Psoas muscle (tissue), 8 donors: ENCODE data around the gene LIN52. TPM values are rescaled to one million over a fixed set of nuclear protein-coding genes. Genes with fewer than 3 reads are reported as not detected.

Experiments used
- ATAC-seq, 4 donors: fragments of 200-7000 bp; cut with Tn5 transposase; one replicate each; pipeline ENCODE4 v1.9.1; 2020; ENCODE audit warnings: moderate library complexity in 3 of 4, mild to moderate bottlenecking in 2 of 4
- DNase-seq, 2 donors: peaks; one replicate each; pipeline ENCODE4 v3.0.0-alpha.2; 2020
- H3K27ac ChIP-seq: fragments of 200-600 bp; one replicate; pipeline ENCODE4 v1.8.0; 2022
- H3K27me3 ChIP-seq, 3 donors: fragments of 200-600 bp in 1 of 3; one replicate each; pipeline versions ENCODE4 v1.6.1 to v1.8.0; 2013 to 2022; ENCODE audit warnings: low read length in 2 of 3, mild to moderate bottlenecking in 2 of 3, moderate library complexity in 1 of 3; ENCODE audit not compliant: insufficient read depth in 3 of 3
- H3K36me3 ChIP-seq, 2 donors: fragments of 200-600 bp in 1 of 2; one replicate each; pipeline versions ENCODE4 v1.6.1 to v1.8.0; 2013 to 2022; ENCODE audit warnings: low read depth in 1 of 2, mild to moderate bottlenecking in 1 of 2, moderate library complexity in 1 of 2; ENCODE audit not compliant: insufficient read depth in 1 of 2
- H3K4me1 ChIP-seq: fragments of 200-600 bp; one replicate; pipeline ENCODE4 v1.8.0; 2022
- H3K4me3 ChIP-seq: fragments of 200-600 bp; one replicate; pipeline ENCODE4 v1.8.0; 2022; ENCODE audit warnings: mild to moderate bottlenecking
- H3K9me3 ChIP-seq: fragments of 200-600 bp; one replicate; pipeline ENCODE4 v1.8.0; 2022
- CTCF ChIP-seq: fragments of 200-600 bp; IDR thresholded peaks from one replicate; pipeline ENCODE4 v1.8.0; 2022; ENCODE audit warnings: antibody characterized with exemption
- WGBS, 3 donors: extraction: QIAGEN DNeasy Blood & Tissue Kit; methylation state at CpG; one replicate each; pipeline versions ENCODE4 v1.1.6 to v1.1.7; 2013; 5-methylcytosine and 5-hydroxymethylcytosine counted together
- intact Hi-C, 2 donors: fragments of 100-400 bp; cut with DNase I; formaldehyde crosslinking; loops; one replicate each; pipeline versions ENCODE4 v1.11.0 to v1.14.2; 2022
- polyA plus RNA-seq, 3 donors: library from polyadenylated mRNA; stranded (reverse); fragments of 200-250 nt; gene quantifications; one replicate each; pipeline ENCODE4 v1.2.3, GENCODE V29; 2013
- total RNA-seq, 4 donors: library from RNA; stranded (reverse); fragmentation: NEBNext Ultra II Directional in 2 of 4; extraction: Animal tissue kit (Norgen Biotek cat#: 25700) in 2 of 4; gene quantifications; one replicate each; pipeline versions ENCODE4 v1.2.1 to v1.2.4, GENCODE V29; 2021 to 2023
- donor health status: healthy with polysubstance abuse.
- donor health status: DM: no; HTN: no; CAD: no; lungs with moderate emphysema.
- donor health status: Bipolar disorder and iron deficiency.
- donor health status: healthy.
- donor health status: DM: yes; HTN: yes; CAD: no.
- donor health status: DM: no; HTN: no; CAD: no.
- donor health status: DM: no; HTN: no; CAD: no.
- donor health status: DM: yes; HTN: yes; CAD: no.

The LIN52 gene
- total and polyA plus RNA-seq, 7 donors: 1.7 to 8.6 (median 3.5) TPM

GRCh38 chr14:74242021-74242779, 157.4 kb downstream of the LIN52 start:
- H3K27me3 ChIP-seq: peaks cover 0 to 83% (median 52%) of the 10 kb centered on the region in 3 donors
- H3K4me3 ChIP-seq: no peak overlapping the region
- H3K9me3 ChIP-seq: no peaks in the 10 kb centered on the region
- no peaks in the 10 kb centered on the region for H3K36me3 ChIP-seq
- peaks cover 23% of the 10 kb centered on the region for H3K4me1 ChIP-seq
- TF ChIP-seq CTCF: no peak
- no peak for ATAC-seq
- WGBS, 3 donors: 15 to 17% (median 17%) methylated on average over 28 of the region's 28 CpGs
- DNase-seq: no peak
- intact Hi-C loops: no loop called here
- H3K27ac ChIP-seq: no peak overlapping the region

- DNase-seq (no peak), ATAC-seq (no peak)
- no peak overlapping the region for H3K27ac ChIP-seq
- WGBS, 3 donors: 36 to 44% (median 38%) methylated on average over 4 of the region's 4 CpGs
- no peak overlapping the region for H3K4me3 ChIP-seq
- peaks cover 0 to 78% (median 52%) of the 10 kb centered on the region in 3 donors for H3K27me3 ChIP-seq
- intact Hi-C loops: no loop called here
- no peaks in the 10 kb centered on the region for H3K36me3 ChIP-seq
- no peaks in the 10 kb centered on the region for H3K9me3 ChIP-seq
- no peak for TF ChIP-seq CTCF
- peaks cover 23% of the 10 kb centered on the region for H3K4me1 ChIP-seq
Observed at GRCh38 chr14:74242780-74243042, 158.0 kb downstream of the LIN52 start.

- DNase-seq (no peak), ATAC-seq (no peak)
- intact Hi-C loops: no loop called here
- Histone ChIP-seq H3K27me3 (peaks cover 0 to 75% (median 52%) of the 10 kb centered on the region in 3 donors), H3K4me3 (no peak overlapping the region), H3K27ac (no peak overlapping the region), H3K9me3 (no peaks in the 10 kb centered on the region), H3K4me1 (peaks cover 23% of the 10 kb centered on the region), H3K36me3 (no peaks in the 10 kb centered on the region)
- TF ChIP-seq CTCF: no peak
- WGBS, 3 donors: 21 to 32% (median 27%) methylated on average over 5 of the region's 5 CpGs
Observed at GRCh38 chr14:74243051-74243450, 158.3 kb downstream of the LIN52 start.

- H3K27ac ChIP-seq: no peak overlapping the region
- H3K36me3 ChIP-seq: no peaks in the 10 kb centered on the region
- H3K9me3 ChIP-seq: no peaks in the 10 kb centered on the region
- DNase-seq (no peak), ATAC-seq (no peak)
- 16 to 44% (median 40%) methylated on average over 3 of the region's 3 CpGs for WGBS, 3 donors
- peaks cover 0 to 64% (median 46%) of the 10 kb centered on the region in 3 donors for H3K27me3 ChIP-seq
- TF ChIP-seq CTCF: no peak
- peaks cover 23% of the 10 kb centered on the region for H3K4me1 ChIP-seq
- no peak overlapping the region for H3K4me3 ChIP-seq
- intact Hi-C loops: no loop called here
Observed at GRCh38 chr14:74244115-74244514, 159.4 kb downstream of the LIN52 start.

GRCh38 chr14:74245292-74245691, 160.5 kb downstream of the LIN52 start:
- no peak for TF ChIP-seq CTCF
- Histone ChIP-seq H3K9me3 (no peaks in the 10 kb centered on the region), H3K27ac (no peak overlapping the region), H3K4me1 (peaks cover 15% of the 10 kb centered on the region), H3K36me3 (no peaks in the 10 kb centered on the region), H3K4me3 (no peak overlapping the region), H3K27me3 (peaks cover 0 to 52% (median 37%) of the 10 kb centered on the region in 3 donors)
- intact Hi-C loops: no loop called here
- no peak for DNase-seq
- WGBS, 3 donors: 74 to 79% (median 77%) methylated on average over 7 of the region's 7 CpGs
- ATAC-seq: no peak
